Measurements from ENCODE around the gene SMCP. TPM values are rescaled to one million over a fixed set of nuclear protein-coding genes. Genes with fewer than 3 reads are reported as not detected.

Gene SMCP
- total RNA-seq, 1 experiment from 2014 or later, result not detected

DNA sequence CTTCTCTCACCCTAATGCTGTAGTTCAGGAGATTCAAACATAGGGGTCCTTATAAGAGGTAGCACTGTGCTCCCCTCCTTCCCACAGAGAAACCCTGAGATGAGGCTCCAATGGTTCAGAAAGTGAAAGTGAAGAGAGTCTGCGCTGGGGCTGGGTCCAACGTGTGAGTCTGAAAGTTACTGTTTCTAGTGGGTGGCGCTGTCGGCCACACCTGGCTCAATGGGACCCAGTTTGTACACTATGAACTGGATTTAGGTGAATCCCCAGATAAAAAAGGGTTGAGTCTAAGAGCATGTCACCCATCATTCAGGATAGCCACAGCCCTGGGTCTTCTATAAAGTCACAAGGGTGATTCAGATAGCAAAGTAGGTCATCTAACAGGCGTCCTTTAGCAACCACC lies 2.8 kb downstream of the SMCP start:
- intact Hi-C loops (cut with micrococcal nuclease; ENCODE audit: unreplicated experiment) (no loop called here), in situ Hi-C loops (cut with HindIII; ENCODE audit: low pct_unique_long_range_greater_than_20kb, low sequenced_read_pairs) (no loop called here)
- H3K36me3 ChIP-seq (ENCODE audit: control insufficient read depth, insufficient read depth, low read length), result no peaks in the 10 kb centered on the region
- no peaks in the 10 kb centered on the region; the same call in 1 of the 2 replicates for H3K27me3 ChIP-seq (ENCODE audit: control insufficient read depth, insufficient read depth, low read length)
- DNase-seq (ENCODE audit: low read depth, low spot score) (no peak), ATAC-seq (no peak)
- H3K4me1 ChIP-seq (ENCODE audit: control insufficient read depth, insufficient read depth, low read length), result no peaks in the 10 kb centered on the region
- no peak overlapping the region for H3K4me3 ChIP-seq (ENCODE audit: low read depth in 2 of 2, low read length in 2 of 2)
- no peaks in the 10 kb centered on the region for H3K9me3 ChIP-seq (ENCODE audit: control insufficient read depth, insufficient read depth, low read depth, low read length)
- BruUV-seq (replicated peaks), result no TSS peak
- POLR2A ChIA-PET, result no interaction called here
- no peak overlapping the region for H3K27ac ChIP-seq (ENCODE audit: low read length)
- CTCF ChIA-PET, result no interaction called here
- no peak for TF ChIP-seq TCF7L2 (IDR thresholded peaks at IDR 0.05; ENCODE audit: low read depth, low read length)
- TF ChIP-seq POLR2AphosphoS5 (IDR thresholded peaks at IDR 0.05; ENCODE audit: low read depth, low read length), result no peak
- TF ChIP-seq, protein P1, sequence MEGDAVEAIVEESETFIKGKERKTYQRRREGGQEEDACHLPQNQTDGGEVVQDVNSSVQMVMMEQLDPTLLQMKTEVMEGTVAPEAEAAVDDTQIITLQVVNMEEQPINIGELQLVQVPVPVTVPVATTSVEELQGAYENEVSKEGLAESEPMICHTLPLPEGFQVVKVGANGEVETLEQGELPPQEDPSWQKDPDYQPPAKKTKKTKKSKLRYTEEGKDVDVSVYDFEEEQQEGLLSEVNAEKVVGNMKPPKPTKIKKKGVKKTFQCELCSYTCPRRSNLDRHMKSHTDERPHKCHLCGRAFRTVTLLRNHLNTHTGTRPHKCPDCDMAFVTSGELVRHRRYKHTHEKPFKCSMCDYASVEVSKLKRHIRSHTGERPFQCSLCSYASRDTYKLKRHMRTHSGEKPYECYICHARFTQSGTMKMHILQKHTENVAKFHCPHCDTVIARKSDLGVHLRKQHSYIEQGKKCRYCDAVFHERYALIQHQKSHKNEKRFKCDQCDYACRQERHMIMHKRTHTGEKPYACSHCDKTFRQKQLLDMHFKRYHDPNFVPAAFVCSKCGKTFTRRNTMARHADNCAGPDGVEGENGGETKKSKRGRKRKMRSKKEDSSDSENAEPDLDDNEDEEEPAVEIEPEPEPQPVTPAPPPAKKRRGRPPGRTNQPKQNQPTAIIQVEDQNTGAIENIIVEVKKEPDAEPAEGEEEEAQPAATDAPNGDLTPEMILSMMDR (IDR thresholded peaks at IDR 0.05), result no peak
- no peak for TF ChIP-seq SIN3A (IDR thresholded peaks at IDR 0.05; ENCODE audit: borderline replicate concordance, insufficient read depth, low read depth, low read length)
- TF ChIP-seq, protein P2, sequence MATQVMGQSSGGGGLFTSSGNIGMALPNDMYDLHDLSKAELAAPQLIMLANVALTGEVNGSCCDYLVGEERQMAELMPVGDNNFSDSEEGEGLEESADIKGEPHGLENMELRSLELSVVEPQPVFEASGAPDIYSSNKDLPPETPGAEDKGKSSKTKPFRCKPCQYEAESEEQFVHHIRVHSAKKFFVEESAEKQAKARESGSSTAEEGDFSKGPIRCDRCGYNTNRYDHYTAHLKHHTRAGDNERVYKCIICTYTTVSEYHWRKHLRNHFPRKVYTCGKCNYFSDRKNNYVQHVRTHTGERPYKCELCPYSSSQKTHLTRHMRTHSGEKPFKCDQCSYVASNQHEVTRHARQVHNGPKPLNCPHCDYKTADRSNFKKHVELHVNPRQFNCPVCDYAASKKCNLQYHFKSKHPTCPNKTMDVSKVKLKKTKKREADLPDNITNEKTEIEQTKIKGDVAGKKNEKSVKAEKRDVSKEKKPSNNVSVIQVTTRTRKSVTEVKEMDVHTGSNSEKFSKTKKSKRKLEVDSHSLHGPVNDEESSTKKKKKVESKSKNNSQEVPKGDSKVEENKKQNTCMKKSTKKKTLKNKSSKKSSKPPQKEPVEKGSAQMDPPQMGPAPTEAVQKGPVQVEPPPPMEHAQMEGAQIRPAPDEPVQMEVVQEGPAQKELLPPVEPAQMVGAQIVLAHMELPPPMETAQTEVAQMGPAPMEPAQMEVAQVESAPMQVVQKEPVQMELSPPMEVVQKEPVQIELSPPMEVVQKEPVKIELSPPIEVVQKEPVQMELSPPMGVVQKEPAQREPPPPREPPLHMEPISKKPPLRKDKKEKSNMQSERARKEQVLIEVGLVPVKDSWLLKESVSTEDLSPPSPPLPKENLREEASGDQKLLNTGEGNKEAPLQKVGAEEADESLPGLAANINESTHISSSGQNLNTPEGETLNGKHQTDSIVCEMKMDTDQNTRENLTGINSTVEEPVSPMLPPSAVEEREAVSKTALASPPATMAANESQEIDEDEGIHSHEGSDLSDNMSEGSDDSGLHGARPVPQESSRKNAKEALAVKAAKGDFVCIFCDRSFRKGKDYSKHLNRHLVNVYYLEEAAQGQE (IDR thresholded peaks at IDR 0.05; ENCODE audit: insufficient read depth in 1 of 2, low read depth in 2 of 2, low read length in 1 of 2), result no peak

GRCh38 chr1:152884085-152884484 lies 6.0 kb downstream of the SMCP start:
- no peak for ATAC-seq
- Histone ChIP-seq H3K4me1 (ENCODE audit: control insufficient read depth, insufficient read depth, low read length) (no peaks in the 10 kb centered on the region), H3K27me3 (ENCODE audit: control insufficient read depth, insufficient read depth, low read length) (no peaks in the 10 kb centered on the region; the same call in 1 of the 2 replicates), H3K4me3 (ENCODE audit: low read depth in 2 of 2, low read length in 2 of 2) (no peak overlapping the region), H3K36me3 (ENCODE audit: control insufficient read depth, insufficient read depth, low read length) (no peaks in the 10 kb centered on the region), H3K27ac (ENCODE audit: low read length) (no peak overlapping the region), H3K9me3 (ENCODE audit: control insufficient read depth, insufficient read depth, low read depth, low read length) (no peaks in the 10 kb centered on the region)
- no peak for DNase-seq (ENCODE audit: low read depth, low spot score)
- in situ Hi-C loops (cut with HindIII; ENCODE audit: low pct_unique_long_range_greater_than_20kb, low sequenced_read_pairs) (no loop called here), intact Hi-C loops (cut with micrococcal nuclease; ENCODE audit: unreplicated experiment) (no loop called here)
- TF ChIP-seq TCF7L2 (IDR thresholded peaks at IDR 0.05; ENCODE audit: low read depth, low read length) (no peak), POLR2AphosphoS5 (IDR thresholded peaks at IDR 0.05; ENCODE audit: low read depth, low read length) (no peak), SIN3A (IDR thresholded peaks at IDR 0.05; ENCODE audit: borderline replicate concordance, insufficient read depth, low read depth, low read length) (no peak)
- TF ChIP-seq, protein P1 (IDR thresholded peaks at IDR 0.05), result no peak
- TF ChIP-seq, protein P2 (IDR thresholded peaks at IDR 0.05; ENCODE audit: insufficient read depth in 1 of 2, low read depth in 2 of 2, low read length in 1 of 2), result no peak
- CTCF ChIA-PET, result no interaction called here
- POLR2A ChIA-PET, result interaction anchor here (0.6 kb wide), 1 partner anchor 206 kb away, joined by 4 read pairs; no protein-coding TSS in a partner anchor
- no TSS peak for BruUV-seq (replicated peaks)

All from Panc1 (cell line).